ENCODE results near the gene HLA-F. TPM values are rescaled to one million over a fixed set of nuclear protein-coding genes. Genes with fewer than 3 reads are reported as not detected.
A peak's percentile ranks its signal among the peaks of the same experiment; 100 is the strongest.

Gene HLA-F
- total RNA-seq, 2 donors from 2014 or later, result 58.8 to 201 TPM

GRCh38 chr6:29764422-29765196, 41.4 kb downstream of the HLA-F start:
- no peak overlapping the region for H3K27ac ChIP-seq
- no peaks in the 10 kb centered on the region for H3K36me3 ChIP-seq
- no peaks in the 10 kb centered on the region for H3K9me3 ChIP-seq
- H3K9ac ChIP-seq (ENCODE audit: low read depth in 2 of 2, low read length in 2 of 2), result no peak overlapping the region
- no peak for TF ChIP-seq CTCF (IDR thresholded peaks at IDR 0.05)
- no peaks in the 10 kb centered on the region for H3K4me1 ChIP-seq
- intact Hi-C loops (cut with DNase I), result no loop called here
- H3K4me3 ChIP-seq, result no peak overlapping the region
- peak; percentile 5 for DNase-seq
- no peaks in the 10 kb centered on the region for H3K27me3 ChIP-seq

GRCh38 chr6:29769336-29769735, 46.1 kb downstream of the HLA-F start:
- no peak overlapping the region for H3K9ac ChIP-seq (ENCODE audit: low read depth in 2 of 2, low read length in 2 of 2)
- H3K27ac ChIP-seq, result no peak overlapping the region
- no peak overlapping the region for H3K4me3 ChIP-seq
- no peak for TF ChIP-seq CTCF (IDR thresholded peaks at IDR 0.05)
- intact Hi-C loops (cut with DNase I), result no loop called here
- no peaks in the 10 kb centered on the region for H3K36me3 ChIP-seq
- no peak for DNase-seq
- no peaks in the 10 kb centered on the region for H3K27me3 ChIP-seq
- no peaks in the 10 kb centered on the region for H3K4me1 ChIP-seq
- no peaks in the 10 kb centered on the region for H3K9me3 ChIP-seq

- TF ChIP-seq CTCF (IDR thresholded peaks at IDR 0.05), result no peak
- no peak for DNase-seq
- no peaks in the 10 kb centered on the region for H3K9me3 ChIP-seq
- H3K27ac ChIP-seq, result no peak overlapping the region
- H3K27me3 ChIP-seq, result no peaks in the 10 kb centered on the region
- H3K9ac ChIP-seq (ENCODE audit: low read depth in 2 of 2, low read length in 2 of 2), result no peak overlapping the region
- intact Hi-C loops (cut with DNase I), result no loop called here
- no peaks in the 10 kb centered on the region for H3K4me1 ChIP-seq
- H3K4me3 ChIP-seq, result no peak overlapping the region
- no peaks in the 10 kb centered on the region for H3K36me3 ChIP-seq
These were observed 47.1 kb downstream of the HLA-F start for GRCh38 chr6:29770306-29770705.

GRCh38 chr6:29776684-29777083, 53.5 kb downstream of the HLA-F start:
- Histone ChIP-seq H3K4me3 (no peak overlapping the region), H3K27me3 (no peaks in the 10 kb centered on the region), H3K4me1 (no peaks in the 10 kb centered on the region), H3K27ac (no peak overlapping the region), H3K36me3 (no peaks in the 10 kb centered on the region), H3K9ac (ENCODE audit: low read depth in 2 of 2, low read length in 2 of 2) (no peak overlapping the region), H3K9me3 (no peaks in the 10 kb centered on the region)
- DNase-seq, result no peak
- intact Hi-C loops (cut with DNase I), result no loop called here
- no peak for TF ChIP-seq CTCF (IDR thresholded peaks at IDR 0.05)

Other genes starting within 250 kb of the HLA-F start
- under 1 TPM in 1 of 2 donors, not detected in 1; 0.54 TPM for gene MAS1L, start 235.5 kb upstream of the HLA-F start, total RNA-seq
- gene UBD, start 163.7 kb upstream of the HLA-F start, total RNA-seq, result 10 to 100 TPM in 1 of 2 donors, under 1 TPM in 1; 0.86 to 10.3 TPM
- gene OR2H2, start 138.3 kb upstream of the HLA-F start, total RNA-seq, result not detected
- gene GABBR1, start 90.3 kb upstream of the HLA-F start, total RNA-seq, result 10 to 100 TPM; 15.5 to 18.6 TPM
- not detected for gene MOG, start 66.3 kb upstream of the HLA-F start, total RNA-seq
- not detected for gene ZFP57, start 42.3 kb upstream of the HLA-F start, total RNA-seq
- 10 to 100 TPM; 55.3 to 91.3 TPM for gene HLA-G, start 104.4 kb downstream of the HLA-F start, total RNA-seq
- gene HLA-A, start 219.1 kb downstream of the HLA-F start, total RNA-seq, result 1,000 to 10,000 TPM; 1,045 to 1,898 TPM

All from colonic mucosa (tissue), 4 donors.